Vagina (tissue), 2 donors: ENCODE measurements around the gene SLC36A3. TPM values are rescaled to one million over a fixed set of nuclear protein-coding genes. Genes with fewer than 3 reads are reported as not detected.
"Not testable (repeated sequence)": the region's sequence is repeated elsewhere in the genome, so short reads cannot be mapped to it uniquely, and the experiment has no call there.

Experiments
- DNase-seq, 2 donors: peaks; one replicate each; pipeline ENCODE4 v3.0.0-alpha.2; 2017; ENCODE audit errors: extremely low spot score in 2 of 2
- H3K27ac ChIP-seq: fragments of 200-600 bp; sonication (generic); one replicate; pipeline ENCODE4 v1.5.1; 2019
- H3K27me3 ChIP-seq: fragments of 200-600 bp; sonication (generic); one replicate; pipeline ENCODE4 v1.5.1; 2019
- H3K36me3 ChIP-seq, 2 donors: fragments of 200-600 bp; sonication (generic); one replicate each; pipeline ENCODE4 v1.5.1; 2017 to 2019
- H3K4me1 ChIP-seq: fragments of 200-600 bp; sonication (generic); one replicate; pipeline ENCODE4 v1.5.1; 2019
- H3K4me3 ChIP-seq, 2 donors: fragments of 200-600 bp; sonication (generic); 1 replicate in 1 of 2; 2 replicates in 1 of 2; pipeline ENCODE4 v1.5.1; 2016 to 2019
- H3K9me3 ChIP-seq: fragments of 200-600 bp; sonication (generic); one replicate; pipeline ENCODE4 v1.5.1; 2019
- POLR2A ChIP-seq, 2 donors: fragments of 450-650 bp; IDR thresholded peaks; one replicate each; pipeline ENCODE4 v1.6.1; 2017; ENCODE audit warnings: antibody characterized with exemption in 2 of 2, mild to moderate bottlenecking in 2 of 2, moderate library complexity in 2 of 2
- POLR2AphosphoS5 ChIP-seq, 2 donors: sonication (generic); formaldehyde crosslinking; IDR thresholded peaks; one replicate each; pipeline ENCODE4 v1.9.0; 2017; ENCODE audit warnings: antibody characterized with exemption in 2 of 2, mild to moderate bottlenecking in 2 of 2, low read depth in 1 of 2; ENCODE audit not compliant: insufficient read depth in 1 of 2
- intact Hi-C: fragments of 100-400 bp; cut with DNase I; formaldehyde crosslinking; loops from one replicate; pipeline ENCODE4 v1.15.1; 2023
- total RNA-seq: library from RNA; depleted of rRNA; stranded (reverse); fragments of >200 nt; gene quantifications from one replicate; pipeline ENCODE4 v1.2.3, GENCODE V29; 2016
- TF ChIP-seq, protein P1 (sequence below), 3 experiments: fragments of 450-650 bp in 2 of 3; fragments of 200-600 bp in 1 of 3; sonication (generic) in 1 of 3; IDR thresholded peaks; one replicate each; pipeline ENCODE4 v1.5.1; 2017 to 2019; ENCODE audit warnings: antibody characterized with exemption in 3 of 3, mild to moderate bottlenecking in 2 of 3, moderate library complexity in 2 of 3

Gene SLC36A3
- total RNA-seq, 1 donor from 2014 or later: not detected

DNA sequence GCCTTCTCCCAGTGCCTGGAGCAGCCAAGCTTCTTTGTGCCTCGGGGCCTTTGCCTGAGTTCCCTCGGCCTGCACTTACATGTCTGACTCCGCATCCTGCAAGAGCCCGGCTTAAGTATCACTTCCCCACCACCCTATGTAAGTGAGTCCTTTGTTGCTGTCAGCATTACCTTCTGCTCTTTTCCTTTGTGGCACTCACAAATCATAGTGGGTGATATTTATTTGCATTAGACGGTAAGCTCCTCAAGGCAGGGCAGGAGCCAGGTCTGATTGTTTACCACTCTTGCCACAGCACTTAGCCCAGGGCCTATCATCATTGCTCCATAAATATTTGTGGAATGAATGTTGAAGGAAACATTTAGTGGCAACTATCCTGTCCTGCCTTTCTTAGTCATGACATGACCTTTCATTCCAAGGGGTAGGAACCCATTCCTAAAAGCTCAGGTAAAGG, 45.8 kb downstream of the SLC36A3 start:
- no peaks in the 10 kb centered on the region for H3K27me3 ChIP-seq
- intact Hi-C loops: no loop called here
- no peak for DNase-seq
- H3K9me3 ChIP-seq: no peaks in the 10 kb centered on the region
- TF ChIP-seq POLR2AphosphoS5 (IDR thresholded peaks at IDR 0.05; ENCODE audit: insufficient read depth in 1 of 2, low read depth in 1 of 2) (no peak), POLR2A (IDR thresholded peaks at IDR 0.05) (no peak)
- TF ChIP-seq, protein P1, sequence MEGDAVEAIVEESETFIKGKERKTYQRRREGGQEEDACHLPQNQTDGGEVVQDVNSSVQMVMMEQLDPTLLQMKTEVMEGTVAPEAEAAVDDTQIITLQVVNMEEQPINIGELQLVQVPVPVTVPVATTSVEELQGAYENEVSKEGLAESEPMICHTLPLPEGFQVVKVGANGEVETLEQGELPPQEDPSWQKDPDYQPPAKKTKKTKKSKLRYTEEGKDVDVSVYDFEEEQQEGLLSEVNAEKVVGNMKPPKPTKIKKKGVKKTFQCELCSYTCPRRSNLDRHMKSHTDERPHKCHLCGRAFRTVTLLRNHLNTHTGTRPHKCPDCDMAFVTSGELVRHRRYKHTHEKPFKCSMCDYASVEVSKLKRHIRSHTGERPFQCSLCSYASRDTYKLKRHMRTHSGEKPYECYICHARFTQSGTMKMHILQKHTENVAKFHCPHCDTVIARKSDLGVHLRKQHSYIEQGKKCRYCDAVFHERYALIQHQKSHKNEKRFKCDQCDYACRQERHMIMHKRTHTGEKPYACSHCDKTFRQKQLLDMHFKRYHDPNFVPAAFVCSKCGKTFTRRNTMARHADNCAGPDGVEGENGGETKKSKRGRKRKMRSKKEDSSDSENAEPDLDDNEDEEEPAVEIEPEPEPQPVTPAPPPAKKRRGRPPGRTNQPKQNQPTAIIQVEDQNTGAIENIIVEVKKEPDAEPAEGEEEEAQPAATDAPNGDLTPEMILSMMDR (IDR thresholded peaks at IDR 0.05): no peak
- no peak overlapping the region for H3K4me3 ChIP-seq
- peaks cover 0 to 5% of the 10 kb centered on the region in 2 donors for H3K36me3 ChIP-seq
- peaks cover 63% of the 10 kb centered on the region for H3K4me1 ChIP-seq
- peak overlapping the region; percentile 62 for H3K27ac ChIP-seq

DNA sequence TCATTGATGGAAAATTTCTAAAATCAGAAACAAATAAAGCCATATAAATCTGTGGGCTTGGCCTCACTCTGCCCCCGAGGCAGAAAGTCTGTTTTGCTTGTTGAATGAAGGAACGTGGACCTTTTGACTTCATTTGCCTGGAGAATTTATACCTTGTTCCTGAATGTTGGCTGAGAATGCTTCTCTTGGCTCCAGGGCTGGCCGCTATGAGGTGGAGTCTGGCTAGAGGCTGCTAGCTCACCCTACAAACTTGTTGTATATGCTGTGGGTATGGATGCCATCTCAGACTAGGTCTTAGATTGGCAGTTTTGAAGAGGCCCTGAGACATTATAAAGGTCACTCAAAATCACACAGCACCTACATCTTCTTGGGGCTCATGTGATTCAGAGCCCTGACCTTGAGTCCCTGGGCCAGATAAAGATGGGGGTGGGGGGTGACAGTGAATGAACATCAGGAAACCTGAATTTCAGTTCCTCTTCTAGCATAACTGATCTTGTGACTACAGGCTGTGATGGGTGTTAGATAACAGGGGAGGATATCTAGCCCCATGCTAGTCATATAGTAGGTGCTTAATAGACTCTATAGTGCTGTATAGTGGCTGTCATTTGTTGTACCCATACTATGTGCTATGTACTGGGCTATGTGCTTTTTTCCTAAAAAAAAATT, 47.8 kb downstream of the SLC36A3 start:
- Histone ChIP-seq H3K27ac (no peak overlapping the region), H3K9me3 (no peaks in the 10 kb centered on the region), H3K4me3 (no peak overlapping the region), H3K4me1 (peaks cover 63% of the 10 kb centered on the region), H3K36me3 (no peaks in the 10 kb centered on the region), H3K27me3 (no peaks in the 10 kb centered on the region)
- no peak for DNase-seq
- intact Hi-C loops: no loop called here
- TF ChIP-seq, protein P1 (IDR thresholded peaks at IDR 0.05): no peak
- TF ChIP-seq POLR2A (IDR thresholded peaks at IDR 0.05) (no peak), POLR2AphosphoS5 (IDR thresholded peaks at IDR 0.05; ENCODE audit: insufficient read depth in 1 of 2, low read depth in 1 of 2) (no peak)

DNA sequence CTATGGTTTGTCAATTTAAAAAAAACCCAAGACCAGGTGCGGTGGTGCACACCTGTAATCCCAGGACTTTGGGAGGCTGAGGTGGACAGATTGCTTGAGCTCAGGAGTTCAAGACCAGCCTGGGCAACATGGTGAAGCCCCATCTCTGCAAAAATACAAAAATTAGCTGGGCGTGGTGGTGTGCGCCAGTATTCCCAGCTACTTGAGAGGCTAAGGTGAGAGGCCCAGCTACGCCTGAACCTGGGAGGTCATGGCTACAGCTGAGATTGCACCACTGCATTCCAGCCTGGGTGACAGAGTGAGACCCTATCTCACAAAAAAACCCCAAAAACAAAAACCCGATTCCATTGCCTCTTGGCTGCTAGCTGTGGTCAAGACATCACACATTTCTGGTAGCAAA, 48.6 kb downstream of the SLC36A3 start:
- DNase-seq, H3K27ac ChIP-seq, H3K36me3 ChIP-seq, intact Hi-C loops, H3K9me3 ChIP-seq, H3K27me3 ChIP-seq: not testable (repeated sequence)
- Histone ChIP-seq H3K4me1 (peaks cover 63% of the 10 kb centered on the region), H3K4me3 (peak overlapping the region in 1 of 2 donors; percentile 81)

DNA sequence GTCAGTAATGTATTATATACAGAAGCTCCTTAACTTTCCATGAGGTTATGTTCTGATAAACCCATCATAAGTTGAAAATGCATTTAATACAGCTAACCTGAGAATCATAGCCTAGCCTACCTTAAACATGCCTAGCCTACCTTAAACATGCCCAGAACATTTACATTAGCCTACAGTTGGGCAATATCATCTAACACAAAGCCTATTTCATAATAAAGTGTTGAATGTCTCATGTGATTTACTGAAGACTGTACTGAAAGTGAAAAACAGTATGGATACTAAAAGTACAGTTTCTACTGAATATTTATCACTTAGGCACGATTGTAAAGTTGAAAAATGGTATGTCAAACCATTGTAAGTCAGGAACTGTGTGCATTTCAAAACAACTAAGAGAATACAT, 49.0 kb downstream of the SLC36A3 start:
- intact Hi-C loops: no loop called here
- H3K4me3 ChIP-seq: peak overlapping the region; percentile 52 to 81
- DNase-seq: no peak
- TF ChIP-seq POLR2AphosphoS5 (IDR thresholded peaks at IDR 0.05; ENCODE audit: insufficient read depth in 1 of 2, low read depth in 1 of 2): peak in 1 of 2 donors; percentile 59
- TF ChIP-seq, protein P1 (IDR thresholded peaks at IDR 0.05): no peak
- no peaks in the 10 kb centered on the region for H3K36me3 ChIP-seq
- no peak overlapping the region for H3K27ac ChIP-seq
- peaks cover 60% of the 10 kb centered on the region for H3K4me1 ChIP-seq
- H3K27me3 ChIP-seq: no peaks in the 10 kb centered on the region
- no peaks in the 10 kb centered on the region for H3K9me3 ChIP-seq

DNA sequence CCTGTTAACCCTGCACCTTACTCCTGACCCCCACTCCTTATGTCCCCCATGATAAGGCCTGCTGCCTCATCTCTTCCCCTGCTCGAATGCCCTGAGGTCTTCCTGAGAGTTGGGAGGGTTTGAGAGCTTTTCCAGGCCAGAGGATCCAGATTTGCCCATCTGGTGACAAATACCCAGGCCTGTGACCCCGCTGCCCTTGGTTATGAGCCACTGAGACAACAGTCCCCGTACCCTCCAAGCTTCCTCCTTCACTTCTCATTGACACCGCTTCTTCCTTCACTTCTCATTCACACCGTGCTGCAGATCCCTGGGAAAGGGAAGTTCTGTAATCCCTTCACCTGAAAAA, 50.0 kb downstream of the SLC36A3 start:
- no peak for DNase-seq
- H3K4me1 ChIP-seq: peaks cover 50% of the 10 kb centered on the region
- H3K9me3 ChIP-seq: no peaks in the 10 kb centered on the region
- intact Hi-C loops: no loop called here
- peak overlapping the region; percentile 86 for H3K27ac ChIP-seq
- no peaks in the 10 kb centered on the region for H3K36me3 ChIP-seq
- H3K4me3 ChIP-seq: peak overlapping the region; percentile 52 to 81
- no peaks in the 10 kb centered on the region for H3K27me3 ChIP-seq
- TF ChIP-seq POLR2AphosphoS5 (IDR thresholded peaks at IDR 0.05; ENCODE audit: insufficient read depth in 1 of 2, low read depth in 1 of 2): no peak
- TF ChIP-seq, protein P1 (IDR thresholded peaks at IDR 0.05): no peak
- TF ChIP-seq POLR2A (IDR thresholded peaks at IDR 0.05): no peak
